GM19239 (cell line): ENCODE results near the gene PLD1.

Experiments
- DNase-seq: peaks from one replicate; pipeline ENCODE4 v3.0.0; 2011; ENCODE audit warnings: low spot score; ENCODE audit not compliant: insufficient read length
- FAIRE-seq: peaks from 2 replicates; lab custom pipeline; 2011; peaks lifted over from hg19 to GRCh38; lab: Jason Lieb, UNC

PLD1 gene

DNA sequence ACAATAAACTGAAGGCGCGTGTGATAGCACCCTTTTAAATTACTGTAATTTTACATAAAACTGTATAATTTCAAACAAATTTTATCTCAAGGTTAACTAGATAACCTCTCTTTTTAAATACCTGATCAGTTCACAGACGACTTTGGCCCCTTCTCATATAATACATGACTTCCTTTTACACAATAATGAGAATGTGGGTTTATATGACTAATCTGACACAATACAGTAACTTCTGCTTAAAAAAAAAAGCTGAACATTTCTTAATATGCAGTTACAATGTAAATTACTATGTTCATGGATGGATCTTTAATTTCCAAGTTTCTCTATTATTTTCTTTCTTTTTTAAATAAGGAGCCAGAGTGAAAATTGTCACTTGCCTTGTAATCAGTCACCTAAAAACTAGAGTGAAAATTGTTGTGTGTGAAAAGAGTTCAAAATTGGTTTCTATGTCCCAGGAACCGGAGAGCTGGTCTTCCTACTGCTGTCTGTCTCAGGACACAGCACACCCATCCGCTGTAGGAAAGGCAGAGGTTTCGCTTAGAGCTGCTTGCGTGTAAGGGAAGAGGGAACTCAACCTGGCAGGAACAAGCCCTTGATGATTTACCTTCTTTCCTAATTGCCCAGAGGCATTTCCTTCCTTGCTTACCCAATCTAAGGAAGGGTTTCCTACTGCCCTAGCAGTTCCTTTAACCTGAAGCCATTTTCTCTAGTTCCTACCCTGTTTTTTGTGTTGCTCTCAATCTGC lies 33.3 kb downstream of the PLD1 start:
- FAIRE-seq (peak; percentile 44), DNase-seq (no peak)

DNA sequence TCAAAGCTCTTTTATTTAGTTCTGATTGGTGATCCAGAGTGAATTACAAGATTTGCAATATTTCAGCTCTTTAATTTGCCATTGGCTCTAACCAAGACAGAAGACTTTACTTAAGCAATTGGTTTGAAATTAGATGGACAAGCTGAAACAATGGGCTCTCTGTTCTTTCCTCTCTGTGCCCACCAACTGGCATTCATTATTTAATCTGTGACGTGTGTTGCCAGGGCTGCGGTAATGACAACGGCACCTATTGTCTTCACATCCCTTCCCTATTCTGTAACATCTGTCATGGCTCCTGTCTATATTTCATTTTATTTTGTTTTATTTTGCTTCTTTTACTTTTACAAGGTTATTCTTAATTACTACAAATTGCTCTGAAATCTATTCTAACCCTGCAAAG lies 33.9 kb downstream of the PLD1 start:
- no peak for DNase-seq
- peak; percentile 28 for FAIRE-seq

DNA sequence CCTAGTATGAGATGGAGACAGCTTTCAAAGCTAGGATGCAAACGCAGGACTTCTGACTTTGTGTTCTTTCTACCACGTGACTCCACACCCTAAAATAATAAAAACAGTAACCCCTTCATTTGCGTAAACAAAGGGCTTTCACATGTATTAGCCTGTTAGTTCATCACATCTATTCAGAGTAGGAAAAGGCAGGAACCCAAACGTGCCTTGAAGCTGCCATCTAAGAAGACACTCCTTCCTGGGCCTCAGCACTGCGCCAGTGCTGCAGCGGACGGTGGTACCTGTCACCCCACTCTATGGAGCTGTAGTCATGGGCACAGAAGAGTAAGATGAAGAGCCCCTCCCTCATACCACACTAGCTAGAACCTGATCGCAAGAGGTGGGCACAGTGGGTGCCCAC lies 34.3 kb downstream of the PLD1 start:
- no peak for FAIRE-seq
- no peak for DNase-seq

DNA sequence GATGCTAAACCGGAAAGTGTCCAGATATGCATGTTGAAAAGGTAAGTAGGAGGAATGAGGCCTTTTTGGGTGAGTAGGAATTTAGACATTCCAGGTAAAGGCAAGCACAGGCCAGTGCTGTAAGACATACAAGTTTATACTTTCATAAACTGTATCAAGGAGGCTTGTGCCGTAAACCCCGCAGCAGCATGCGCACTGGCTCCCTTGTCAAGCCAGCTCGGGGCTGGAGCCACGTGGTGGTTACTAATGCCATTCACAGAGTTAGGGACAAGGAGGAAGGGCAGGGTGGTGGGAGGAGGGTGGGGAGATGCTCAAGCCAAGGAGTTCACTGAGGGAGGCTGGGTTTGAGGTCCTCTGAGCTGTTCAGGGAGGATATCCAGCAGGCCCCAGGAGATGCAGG lies 35.8 kb downstream of the PLD1 start:
- DNase-seq, result no peak
- FAIRE-seq, result no peak

DNA sequence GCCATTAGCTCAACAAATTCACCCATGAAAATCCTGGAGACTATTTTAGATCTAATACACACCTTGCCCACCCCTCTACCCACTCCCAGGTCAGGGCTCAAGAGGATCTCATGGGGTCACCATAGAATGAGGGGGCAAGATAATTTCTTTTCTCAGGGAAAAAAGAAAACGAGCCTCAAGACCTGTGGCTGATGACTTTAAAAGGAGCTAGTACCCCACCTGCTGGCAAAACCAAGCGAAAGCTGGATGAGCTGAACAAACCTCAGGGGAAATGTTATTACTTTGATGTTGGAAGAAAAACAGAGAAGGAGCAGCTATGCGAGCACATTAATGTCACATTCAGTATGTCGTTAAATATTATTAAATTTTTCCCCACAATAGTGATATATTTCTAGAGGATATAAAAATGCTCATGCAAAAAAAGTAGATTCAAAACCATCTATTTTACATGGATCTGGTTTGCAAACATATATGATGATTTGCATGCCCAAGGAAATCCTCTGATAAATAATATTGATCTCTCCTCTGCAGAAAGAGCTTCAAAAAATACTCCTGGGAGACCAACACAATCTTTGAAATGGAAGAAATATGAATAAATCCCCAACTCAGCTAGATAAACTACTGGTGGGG lies 37.7 kb downstream of the PLD1 start:
- FAIRE-seq (peak; percentile 87), DNase-seq (peak; percentile 20)

DNA sequence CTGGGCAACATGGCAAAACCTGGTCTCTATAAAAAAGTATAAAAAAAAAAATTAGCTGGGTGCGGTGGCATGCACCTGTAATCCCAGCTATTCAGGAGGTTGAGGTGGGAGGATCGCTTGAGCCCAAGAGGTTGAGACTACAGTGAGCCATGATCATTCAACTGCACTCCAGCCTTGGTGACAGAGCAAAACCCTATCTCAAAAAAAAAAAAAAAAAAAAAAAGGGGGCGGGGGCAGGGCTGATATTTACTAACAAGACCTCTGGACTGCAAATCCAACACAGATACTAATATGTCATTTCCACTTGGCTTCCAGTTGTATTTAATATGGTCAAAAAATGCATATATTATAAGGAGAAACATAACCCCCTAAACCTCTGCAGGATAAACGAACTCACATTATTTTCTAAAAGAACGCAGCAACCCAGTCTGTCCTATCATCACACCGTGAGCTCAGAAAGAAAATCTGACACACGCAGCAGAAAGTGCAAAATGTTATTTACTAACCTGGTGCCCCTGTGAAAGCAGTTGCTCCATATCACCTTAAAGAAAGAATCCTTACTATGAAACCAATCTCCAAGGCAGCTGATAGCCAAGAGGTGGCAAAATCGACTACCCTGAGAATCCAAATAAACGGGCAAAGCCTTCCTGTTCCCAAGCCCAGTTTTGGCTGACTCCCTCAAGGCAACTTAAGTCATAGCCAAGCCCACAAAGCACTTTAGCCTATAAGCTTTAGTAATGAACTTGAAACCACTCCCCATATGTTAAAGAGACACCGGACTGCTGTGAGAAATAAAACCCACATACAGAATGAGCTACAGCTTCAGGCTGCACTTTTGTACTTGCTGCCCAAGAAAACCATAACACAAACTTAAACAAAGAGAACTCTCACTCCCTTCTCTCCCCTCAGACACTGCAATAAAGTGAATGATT lies 39.3 kb downstream of the PLD1 start:
- no peak for DNase-seq

DNA sequence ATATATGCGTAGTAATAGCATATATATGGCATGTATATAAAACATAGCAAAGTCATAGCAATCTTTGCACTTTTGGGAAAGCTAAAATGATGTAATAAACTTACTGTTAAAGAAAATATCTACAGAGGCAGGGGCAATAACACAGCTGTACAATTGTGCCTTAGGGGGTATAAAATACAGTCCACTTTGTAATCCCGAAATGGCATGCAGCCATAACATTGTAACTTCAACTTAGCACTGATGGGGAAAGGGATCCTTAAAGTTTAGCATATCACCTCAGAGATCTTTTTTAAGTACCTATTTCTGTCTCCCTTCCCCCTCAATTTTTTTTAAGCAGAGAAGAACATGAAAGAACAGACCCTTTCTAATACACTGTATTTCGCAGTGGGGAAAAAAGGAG lies 40.8 kb downstream of the PLD1 start:
- FAIRE-seq (no peak), DNase-seq (no peak)

More for the DNA sequence above, 39.3 kb downstream of the PLD1 start:
- FAIRE-seq, result peak; percentile 54

DNA sequence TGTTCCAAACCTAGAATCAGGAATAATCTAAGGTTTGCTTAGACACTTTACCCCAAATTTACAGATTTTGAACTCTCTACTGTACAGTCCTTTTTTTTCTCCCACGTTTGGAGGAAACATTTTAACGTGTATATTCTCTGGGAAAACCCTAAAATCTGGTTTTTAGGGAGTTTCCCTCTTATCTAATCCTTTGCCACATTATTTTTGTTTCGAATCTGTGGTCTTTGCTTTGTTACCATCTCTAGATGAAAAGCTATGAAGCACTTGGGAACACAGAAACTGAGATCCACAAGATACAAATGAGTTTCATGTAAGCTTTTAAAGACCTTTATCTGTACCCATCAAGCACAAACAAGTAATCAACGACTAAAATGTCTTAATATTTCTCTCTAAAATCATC lies 41.3 kb downstream of the PLD1 start:
- DNase-seq, result no peak
- FAIRE-seq, result no peak

DNA sequence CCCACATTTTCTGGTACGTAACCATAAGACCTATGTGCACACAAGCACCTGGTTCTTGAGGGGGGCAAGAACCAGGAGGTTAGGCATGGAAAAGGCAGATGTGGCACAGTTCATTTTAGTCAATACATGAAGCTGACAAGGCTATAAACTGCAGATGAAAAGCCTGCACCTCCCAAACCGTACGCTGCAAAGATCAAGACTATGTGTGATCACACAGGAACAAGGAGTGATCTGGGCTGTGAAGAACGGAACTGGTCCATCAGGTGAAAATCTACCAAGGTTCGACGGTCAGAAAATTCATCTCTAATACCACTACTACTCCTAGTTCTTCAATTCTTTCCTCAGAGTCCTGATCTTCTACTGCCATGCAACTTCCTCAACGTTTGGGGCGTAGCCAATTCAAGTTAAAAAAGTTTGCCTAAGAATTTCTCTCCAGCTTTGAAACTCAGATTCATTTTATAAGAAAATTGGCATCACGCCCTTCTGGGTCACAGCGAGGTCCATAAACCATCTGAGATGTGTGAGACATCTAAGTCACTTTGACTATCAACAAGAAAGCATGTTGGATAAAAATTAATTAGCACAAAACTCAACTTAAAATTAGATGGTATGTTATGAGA lies 41.9 kb downstream of the PLD1 start:
- DNase-seq (no peak), FAIRE-seq (peak; percentile 39)

DNA sequence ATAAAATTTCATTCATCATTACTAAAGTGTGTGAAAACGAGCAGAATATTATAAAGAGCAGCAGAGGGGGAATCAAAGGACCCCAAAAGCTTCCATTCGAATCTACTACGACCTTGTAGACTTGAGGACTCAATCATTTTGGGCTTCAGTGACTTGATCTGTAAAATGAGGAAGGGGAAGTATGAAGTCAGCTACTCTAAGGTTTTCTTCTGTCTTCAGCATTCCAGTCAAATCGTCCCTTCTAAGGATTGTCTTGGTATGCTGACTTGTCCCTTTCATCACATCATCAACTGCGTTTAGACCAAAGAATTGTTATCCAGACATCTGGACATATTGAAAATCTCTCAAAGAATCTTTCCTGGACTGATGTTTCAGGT lies 44.8 kb downstream of the PLD1 start:
- FAIRE-seq (no peak), DNase-seq (no peak)

DNA sequence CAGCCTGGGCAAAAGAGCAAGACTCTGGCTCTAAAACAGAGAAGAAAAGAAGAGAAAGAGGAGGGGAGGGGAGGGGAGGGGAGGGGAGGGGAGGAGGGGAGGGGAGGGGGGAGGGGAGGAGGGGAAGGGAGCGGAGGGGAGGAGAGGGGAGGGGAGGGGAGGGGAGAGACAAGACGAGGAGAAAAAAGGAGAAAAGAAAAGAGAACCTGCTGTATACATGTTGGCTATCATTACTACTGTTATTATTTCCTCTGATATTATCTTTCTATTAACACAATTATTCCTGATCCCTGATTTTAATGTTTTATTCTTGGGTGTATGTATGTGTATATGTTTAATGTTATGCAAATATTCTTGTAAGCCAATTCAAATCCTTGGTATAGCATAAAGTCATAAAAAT lies 46.9 kb downstream of the PLD1 start:
- FAIRE-seq, result no peak

DNA sequence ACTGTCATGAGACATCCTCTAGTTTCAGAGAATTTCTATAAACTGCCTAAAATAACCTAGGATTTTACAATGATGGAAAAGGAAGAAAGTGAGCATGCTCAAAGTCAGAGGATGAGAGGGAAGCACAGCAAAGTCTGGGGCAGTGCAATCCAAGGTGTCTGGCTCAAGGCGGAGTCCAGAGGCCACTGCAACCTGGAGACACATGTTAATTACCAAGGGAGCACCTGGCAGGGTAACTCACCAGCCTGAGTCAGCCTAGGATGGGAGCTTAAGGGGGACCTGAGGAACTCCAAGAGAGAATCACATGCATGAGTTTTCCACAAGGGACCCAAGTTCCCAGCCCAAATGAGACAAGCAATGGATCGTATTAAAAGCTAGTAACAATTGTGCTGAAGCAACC lies 49.8 kb downstream of the PLD1 start:
- no peak for DNase-seq
- no peak for FAIRE-seq

More for the DNA sequence above, 46.9 kb downstream of the PLD1 start:
- no peak for DNase-seq

DNA sequence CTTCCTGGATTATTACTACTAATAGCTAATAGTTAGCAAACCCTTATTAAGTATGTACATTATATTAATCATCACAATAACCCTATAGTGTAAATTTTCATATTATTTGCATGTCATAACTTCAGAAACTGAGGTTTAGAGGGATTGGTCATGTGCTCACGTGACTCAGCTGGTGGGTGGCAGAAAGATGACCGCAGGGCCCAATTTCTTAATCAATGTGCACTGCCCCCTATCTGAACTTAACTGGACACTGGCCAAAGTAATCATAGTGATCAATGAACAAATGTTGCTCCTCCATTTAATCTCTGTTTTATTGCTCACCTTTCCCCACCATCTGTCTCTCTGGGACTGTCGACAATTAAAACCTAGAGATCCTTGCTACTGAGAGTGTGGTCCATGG lies 52.2 kb downstream of the PLD1 start:
- no peak for DNase-seq
- FAIRE-seq, result no peak

DNA sequence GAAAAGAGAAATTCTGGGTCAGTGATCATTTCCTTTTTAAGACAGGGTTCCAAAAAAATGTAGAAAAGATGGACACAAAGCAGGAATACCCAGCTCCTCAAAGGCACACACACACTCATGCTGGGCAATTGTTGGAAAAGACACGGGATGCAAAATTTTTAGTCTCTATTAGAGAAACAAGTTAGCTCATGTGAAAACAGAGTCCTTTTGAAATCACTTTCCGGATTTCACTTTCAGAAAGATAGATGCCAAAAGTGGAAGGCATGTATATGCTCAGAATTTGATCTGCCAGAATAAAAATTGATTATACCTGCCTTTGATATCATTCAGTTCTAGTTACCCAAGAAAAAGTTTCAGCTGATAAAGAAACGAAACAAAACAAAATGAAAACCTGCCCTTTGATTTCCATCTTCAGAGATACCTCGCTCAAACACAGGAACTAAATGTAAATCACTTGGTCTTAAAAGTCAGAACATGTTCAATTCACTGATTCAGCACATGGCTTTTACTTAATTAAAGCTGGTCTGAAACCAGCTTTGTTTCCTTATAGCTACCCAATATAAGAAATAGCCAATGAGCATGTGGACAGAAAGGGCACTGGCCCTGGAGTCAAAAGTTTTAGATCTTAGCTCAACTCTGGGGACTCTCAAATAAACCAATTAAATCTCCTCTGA lies 52.8 kb downstream of the PLD1 start:
- DNase-seq (no peak), FAIRE-seq (no peak)

DNA sequence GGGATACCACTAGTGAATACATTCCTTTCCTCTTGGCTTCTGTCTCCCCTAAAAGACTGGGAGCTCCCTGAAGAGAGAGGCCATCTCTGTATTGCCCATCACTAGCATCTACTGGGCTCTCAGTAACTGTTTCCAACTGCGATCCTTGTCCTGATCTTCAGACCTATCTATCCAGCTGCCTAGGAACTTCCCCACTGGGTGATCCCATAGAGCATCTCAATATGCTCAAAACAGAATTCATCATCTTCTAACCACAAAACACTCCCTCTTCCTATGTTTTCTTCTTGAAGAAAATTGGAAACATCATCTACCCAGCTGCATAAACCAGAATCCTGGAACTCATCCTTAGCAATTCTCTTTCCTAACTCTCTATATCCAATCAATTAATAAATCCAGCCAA lies 54.6 kb downstream of the PLD1 start:
- FAIRE-seq (no peak), DNase-seq (no peak)

DNA sequence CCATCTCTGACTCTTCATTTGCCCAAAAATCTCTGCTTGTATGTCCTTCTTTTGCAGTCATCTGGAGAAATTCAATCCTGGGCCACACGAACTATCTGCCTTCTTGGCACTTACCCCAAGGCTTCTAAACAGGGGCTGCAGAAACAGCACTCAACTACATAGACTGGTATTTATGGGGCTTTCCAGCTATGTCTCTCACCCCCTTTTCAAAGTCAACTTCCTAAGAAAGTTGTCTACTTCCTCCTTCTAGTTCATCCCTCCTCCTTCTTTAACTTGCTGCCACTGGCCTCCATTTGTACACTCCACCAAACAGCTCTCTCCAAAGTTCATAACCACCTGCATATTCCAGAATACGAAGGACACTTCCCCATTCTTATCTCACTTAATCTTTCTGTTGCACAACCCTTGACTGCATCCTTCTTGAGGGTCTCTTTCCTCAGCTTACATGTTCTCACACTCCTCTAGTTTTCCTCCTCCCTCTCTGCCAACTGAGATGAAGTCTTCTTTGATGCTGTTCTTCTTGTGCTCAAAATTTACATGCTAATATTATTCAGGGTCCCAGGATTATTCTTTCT lies 55.2 kb downstream of the PLD1 start:
- DNase-seq (no peak), FAIRE-seq (no peak)

DNA sequence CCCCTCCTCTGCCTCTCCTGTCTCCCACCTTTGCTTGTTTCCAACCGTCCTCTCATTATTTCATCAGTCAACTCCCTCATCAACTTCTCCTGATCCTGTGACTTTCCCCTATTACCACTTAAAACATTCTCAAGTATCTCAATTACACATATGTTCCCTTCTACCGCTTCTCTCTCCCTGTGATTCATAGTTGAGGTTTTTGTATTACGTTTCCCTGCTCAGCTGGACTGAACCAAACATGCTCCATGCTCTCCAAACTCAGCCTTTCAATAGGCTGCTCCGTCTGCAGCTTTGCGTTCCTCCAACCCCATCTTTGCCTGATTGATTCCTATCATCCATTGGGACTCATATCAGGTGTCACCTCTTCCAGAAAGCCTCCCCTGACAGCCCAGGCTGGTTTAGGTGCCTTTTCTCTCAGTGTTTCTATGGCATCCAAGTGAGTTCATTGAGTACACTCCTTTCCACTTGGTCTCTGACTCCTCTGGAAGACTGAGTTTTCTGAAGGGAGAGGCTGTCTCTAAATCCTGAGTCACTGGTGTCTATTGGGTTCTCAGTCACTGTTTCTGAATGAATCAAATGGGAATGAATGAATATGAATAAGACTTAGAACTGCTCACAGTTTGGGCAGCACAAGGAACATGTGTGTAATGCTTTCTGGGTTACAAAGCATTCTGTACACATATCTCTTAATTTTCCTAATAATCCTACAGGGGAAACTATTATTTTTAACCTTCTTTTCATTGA lies 56.4 kb downstream of the PLD1 start:
- DNase-seq, result no peak

DNA sequence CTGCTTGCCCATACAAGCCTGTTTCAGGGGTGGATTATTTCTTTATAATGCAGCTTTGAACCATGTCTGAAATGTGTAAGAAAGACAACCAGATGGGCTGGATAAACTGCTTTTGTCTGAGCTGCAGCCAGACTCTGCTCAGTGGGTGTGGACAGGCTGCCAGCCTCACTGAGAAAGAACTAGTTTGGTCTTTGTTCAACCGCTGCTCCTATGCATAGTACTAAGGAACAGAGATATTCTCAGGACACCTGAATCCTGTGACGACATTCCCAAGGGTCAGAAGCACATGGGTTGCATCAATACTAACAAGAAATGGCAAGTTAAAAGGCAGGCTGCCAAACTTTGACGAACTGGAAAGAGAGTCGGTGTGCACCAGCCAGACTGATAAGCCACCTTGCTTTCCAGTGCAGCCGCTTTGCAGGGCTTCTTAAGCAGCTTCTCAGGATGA lies 57.2 kb downstream of the PLD1 start:
- peak; percentile 14 for FAIRE-seq

More for the DNA sequence above, 56.4 kb downstream of the PLD1 start:
- FAIRE-seq, result no peak

DNA sequence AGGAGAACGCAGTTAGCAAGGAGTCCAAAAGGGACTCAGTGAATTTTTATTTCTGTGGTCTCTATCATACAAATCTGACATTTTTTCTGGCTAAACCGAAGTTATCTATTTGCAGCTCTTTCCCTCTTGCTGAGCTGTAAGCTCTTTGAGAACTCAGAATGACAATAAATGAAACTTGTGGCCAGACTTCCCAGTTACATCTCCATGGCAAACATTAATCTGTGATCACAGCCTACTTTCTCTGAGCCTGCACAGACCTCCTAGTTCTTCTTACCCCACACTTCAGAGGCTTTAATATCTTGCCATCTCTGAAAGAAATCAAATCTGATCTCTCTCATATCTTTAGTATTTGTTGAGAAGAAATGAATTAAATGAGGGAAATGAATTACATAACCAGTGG lies 58.0 kb downstream of the PLD1 start:
- FAIRE-seq (no peak), DNase-seq (no peak)

More for the DNA sequence above, 57.2 kb downstream of the PLD1 start:
- no peak for DNase-seq
